Esophagus squamous epithelium (tissue), 5 donors: Measurements from ENCODE around the gene GPR87. TPM values are rescaled to one million over a fixed set of nuclear protein-coding genes. Genes with fewer than 3 reads are reported as not detected.

ENCODE experiments used
- DNase-seq: peaks from one replicate; lab custom pipeline; 2025; lab: John Stamatoyannopoulos, UW
- H3K27ac ChIP-seq, 4 donors: fragments of 200-600 bp; sonication (generic); one replicate each; pipeline ENCODE4 v1.5.1; 2016 to 2019; ENCODE audit warnings: mild to moderate bottlenecking in 1 of 4
- H3K27me3 ChIP-seq, 4 donors: fragments of 200-600 bp; sonication (generic); 1 replicate in 3 of 4; 2 replicates in 1 of 4; pipeline versions ENCODE4 v1.5.1 to v1.6.0; 2017 to 2021; ENCODE audit warnings: antibody characterized with exemption in 1 of 4
- H3K36me3 ChIP-seq, 3 donors: fragments of 200-600 bp; sonication (generic); one replicate each; pipeline ENCODE4 v1.5.1; 2016 to 2019
- H3K4me1 ChIP-seq, 3 donors: fragments of 200-600 bp; sonication (generic); one replicate each; pipeline ENCODE4 v1.5.1; 2017 to 2019
- H3K4me3 ChIP-seq, 4 donors: fragments of 200-600 bp; sonication (generic); 1 replicate in 3 of 4; 2 replicates in 1 of 4; pipeline ENCODE4 v1.5.1; 2016 to 2019; ENCODE audit warnings: mild to moderate bottlenecking in 2 of 4, moderate library complexity in 1 of 4
- H3K9me3 ChIP-seq, 3 donors: fragments of 200-600 bp; sonication (generic); one replicate each; pipeline ENCODE4 v1.5.1; 2016 to 2019
- POLR2A ChIP-seq, 4 donors: fragments of 450-650 bp; IDR thresholded peaks; one replicate each; pipeline ENCODE4 v1.6.1; 2017; ENCODE audit warnings: antibody characterized with exemption in 4 of 4, mild to moderate bottlenecking in 4 of 4, moderate library complexity in 3 of 4
- WGBS, 2 donors: methylation state at CpG; one replicate each; pipeline ENCODE4 v1.1.5; 2018; 5-methylcytosine and 5-hydroxymethylcytosine counted together
- intact Hi-C: fragments of 100-400 bp; cut with DNase I; formaldehyde crosslinking; loops from one replicate; pipeline ENCODE4 v1.15.0; 2022
- total RNA-seq, 4 donors: library from RNA; depleted of rRNA; stranded (reverse); fragments of >200 nt; gene quantifications; one replicate each; pipeline ENCODE4 v1.1.0, GENCODE V29; 2016
- TF ChIP-seq, protein P1 (sequence below), 6 experiments: fragments of 450-650 bp in 4 of 6; fragments of 200-600 bp in 2 of 6; sonication (generic) in 2 of 6; IDR thresholded peaks; one replicate each; pipeline ENCODE4 v1.5.1; 2016 to 2019; ENCODE audit warnings: antibody characterized with exemption in 6 of 6, mild to moderate bottlenecking in 4 of 6, moderate library complexity in 4 of 6
- donor health status: DM: yes; HTN: yes; CAD: no.

Gene GPR87
- total RNA-seq, 4 donors from 2014 or later: 37.8 to 55.1 (median 46.0) TPM

DNA sequence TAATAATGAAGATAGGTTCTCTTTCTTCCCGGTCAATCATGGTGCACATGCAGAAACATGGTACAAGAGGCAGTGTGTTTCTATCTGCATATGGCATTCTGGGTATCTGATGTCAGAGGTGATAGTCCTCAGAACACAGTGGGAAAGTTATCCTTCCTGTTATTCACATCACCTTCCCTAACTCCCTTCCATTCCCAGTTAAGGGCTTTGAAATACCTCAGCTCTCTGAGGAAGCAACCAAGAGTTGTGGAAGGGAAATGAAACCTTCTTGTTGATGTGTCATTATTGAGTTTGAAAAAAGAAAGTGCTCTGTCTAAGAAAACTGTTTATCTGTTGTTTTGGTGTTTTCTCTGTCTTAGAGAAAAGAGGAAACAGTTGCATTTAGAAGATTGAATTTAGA, 34.6 kb upstream of the GPR87 start:
- Histone ChIP-seq H3K4me3 (no peak overlapping the region), H3K27ac (no peak overlapping the region), H3K27me3 (no peaks in the 10 kb centered on the region), H3K9me3 (no peaks in the 10 kb centered on the region), H3K36me3 (no peaks in the 10 kb centered on the region), H3K4me1 (no peaks in the 10 kb centered on the region)
- TF ChIP-seq, protein P1, sequence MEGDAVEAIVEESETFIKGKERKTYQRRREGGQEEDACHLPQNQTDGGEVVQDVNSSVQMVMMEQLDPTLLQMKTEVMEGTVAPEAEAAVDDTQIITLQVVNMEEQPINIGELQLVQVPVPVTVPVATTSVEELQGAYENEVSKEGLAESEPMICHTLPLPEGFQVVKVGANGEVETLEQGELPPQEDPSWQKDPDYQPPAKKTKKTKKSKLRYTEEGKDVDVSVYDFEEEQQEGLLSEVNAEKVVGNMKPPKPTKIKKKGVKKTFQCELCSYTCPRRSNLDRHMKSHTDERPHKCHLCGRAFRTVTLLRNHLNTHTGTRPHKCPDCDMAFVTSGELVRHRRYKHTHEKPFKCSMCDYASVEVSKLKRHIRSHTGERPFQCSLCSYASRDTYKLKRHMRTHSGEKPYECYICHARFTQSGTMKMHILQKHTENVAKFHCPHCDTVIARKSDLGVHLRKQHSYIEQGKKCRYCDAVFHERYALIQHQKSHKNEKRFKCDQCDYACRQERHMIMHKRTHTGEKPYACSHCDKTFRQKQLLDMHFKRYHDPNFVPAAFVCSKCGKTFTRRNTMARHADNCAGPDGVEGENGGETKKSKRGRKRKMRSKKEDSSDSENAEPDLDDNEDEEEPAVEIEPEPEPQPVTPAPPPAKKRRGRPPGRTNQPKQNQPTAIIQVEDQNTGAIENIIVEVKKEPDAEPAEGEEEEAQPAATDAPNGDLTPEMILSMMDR (IDR thresholded peaks at IDR 0.05): no peak
- TF ChIP-seq POLR2A (IDR thresholded peaks at IDR 0.05): no peak
- intact Hi-C loops: no loop called here
- DNase-seq: no peak
- WGBS, 2 donors: 81 to 82% methylated on average over 1 of the region's 1 CpG

DNA sequence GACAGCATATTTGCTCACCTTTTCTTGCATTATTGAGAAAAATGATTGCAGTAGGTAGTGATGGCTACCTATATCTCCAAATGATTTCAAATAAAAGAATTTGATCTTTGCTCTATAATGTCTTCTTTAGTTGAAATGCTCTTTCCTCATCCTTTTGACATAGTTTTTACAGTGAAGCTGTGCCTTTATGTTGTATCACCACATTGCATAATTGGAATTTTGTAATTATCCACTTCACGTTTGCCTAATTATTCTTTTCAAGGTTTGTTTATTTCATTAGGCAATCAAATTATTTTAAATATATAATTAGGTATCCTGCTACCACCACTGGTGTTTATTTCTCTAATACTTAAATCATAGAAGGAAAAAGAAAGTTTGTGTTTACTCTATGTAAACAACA, 34.0 kb upstream of the GPR87 start:
- Histone ChIP-seq H3K9me3 (no peaks in the 10 kb centered on the region), H3K4me3 (no peak overlapping the region), H3K27me3 (no peaks in the 10 kb centered on the region), H3K36me3 (no peaks in the 10 kb centered on the region), H3K4me1 (peaks cover 0 to 5% (median 0%) of the 10 kb centered on the region in 3 donors), H3K27ac (no peak overlapping the region)
- intact Hi-C loops: no loop called here
- WGBS, 2 donors: 50 to 64% methylated on average over 1 of the region's 1 CpG
- no peak for DNase-seq
- TF ChIP-seq POLR2A (IDR thresholded peaks at IDR 0.05): no peak
- TF ChIP-seq, protein P1 (IDR thresholded peaks at IDR 0.05): no peak

DNA sequence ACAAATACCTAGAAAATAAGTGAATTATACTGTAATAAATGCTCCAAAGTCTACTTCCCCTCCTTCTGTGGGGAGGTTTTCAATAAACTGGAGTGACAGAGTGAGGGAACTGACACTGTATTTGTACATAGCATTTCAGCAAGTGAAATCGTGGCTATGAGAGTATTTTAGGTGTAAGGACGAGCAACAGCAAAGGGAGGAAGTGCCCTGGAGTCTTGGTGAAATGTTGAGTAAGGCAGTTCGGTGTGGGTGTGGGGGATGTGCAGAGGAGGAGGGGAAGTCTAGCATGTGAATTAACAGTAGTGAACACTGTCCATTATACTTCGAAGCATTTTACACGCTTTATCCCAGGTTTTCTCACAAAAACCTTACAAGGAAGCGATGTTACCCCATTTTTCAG, 30.8 kb upstream of the GPR87 start:
- no peaks in the 10 kb centered on the region for H3K36me3 ChIP-seq
- no peak for DNase-seq
- WGBS, 2 donors: 71 to 78% methylated on average over 6 of the region's 6 CpGs
- TF ChIP-seq, protein P1 (IDR thresholded peaks at IDR 0.05): no peak
- no peak for TF ChIP-seq POLR2A (IDR thresholded peaks at IDR 0.05)
- H3K4me3 ChIP-seq: no peak overlapping the region
- no peaks in the 10 kb centered on the region for H3K9me3 ChIP-seq
- H3K27ac ChIP-seq: peak overlapping the region in 1 of 4 donors; percentile 23
- H3K27me3 ChIP-seq: no peaks in the 10 kb centered on the region
- intact Hi-C loops: no loop called here
- H3K4me1 ChIP-seq: peaks cover 0 to 8% (median 0%) of the 10 kb centered on the region in 3 donors

DNA sequence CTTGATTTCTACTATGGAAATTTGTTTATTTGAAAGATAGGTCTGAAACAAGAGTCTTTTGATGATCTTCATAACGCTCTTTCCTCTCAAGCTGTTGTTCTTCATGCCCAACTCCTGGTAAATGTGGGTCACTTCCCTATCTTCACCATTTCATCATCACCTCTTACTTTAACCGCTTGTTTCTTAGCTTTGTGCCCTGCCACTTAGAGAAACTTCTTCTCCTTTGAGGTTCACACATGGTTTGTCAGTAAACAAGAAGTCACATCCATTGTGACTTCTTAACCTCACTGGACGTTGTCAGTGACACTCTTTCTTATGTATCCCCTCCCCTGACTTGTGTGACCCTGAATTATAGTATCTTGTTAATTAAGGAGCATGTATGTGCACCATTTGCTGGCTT, 29.7 kb upstream of the GPR87 start:
- Histone ChIP-seq H3K27me3 (no peaks in the 10 kb centered on the region), H3K27ac (peak overlapping the region in 1 of 4 donors; percentile 37), H3K9me3 (no peaks in the 10 kb centered on the region), H3K4me1 (peaks cover 0 to 8% (median 0%) of the 10 kb centered on the region in 3 donors), H3K4me3 (no peak overlapping the region), H3K36me3 (no peaks in the 10 kb centered on the region)
- DNase-seq: no peak
- TF ChIP-seq, protein P1 (IDR thresholded peaks at IDR 0.05): no peak
- TF ChIP-seq POLR2A (IDR thresholded peaks at IDR 0.05): no peak
- WGBS, 2 donors: 61 to 63% methylated on average over 3 of the region's 3 CpGs
- intact Hi-C loops: no loop called here

DNA sequence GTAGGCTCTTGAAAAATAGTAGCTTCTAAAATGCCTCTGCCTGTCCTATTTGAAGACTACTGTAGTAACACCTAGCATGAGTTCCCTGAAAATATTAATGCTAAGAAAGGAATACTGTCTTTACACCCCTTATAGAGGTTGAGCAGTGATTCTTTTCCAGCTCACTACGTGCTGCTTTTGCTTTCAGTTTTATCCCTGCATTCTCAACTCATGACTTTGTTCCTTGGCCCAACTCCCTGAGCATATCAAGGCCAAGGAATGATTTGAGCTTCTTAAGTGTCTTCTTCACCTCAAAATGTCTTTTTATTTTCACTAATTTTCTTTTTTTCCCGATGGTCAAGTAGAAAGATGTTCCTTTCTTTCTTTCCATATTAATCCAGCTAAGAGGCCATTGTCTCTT, 29.2 kb upstream of the GPR87 start:
- Histone ChIP-seq H3K27me3 (no peaks in the 10 kb centered on the region), H3K4me3 (peak overlapping the region in 2 of 4 donors; percentile 17 to 50), H3K9me3 (no peaks in the 10 kb centered on the region), H3K4me1 (peaks cover 0 to 8% (median 0%) of the 10 kb centered on the region in 3 donors), H3K36me3 (no peaks in the 10 kb centered on the region), H3K27ac (peak overlapping the region in 3 of 4 donors; percentile 20 to 50 (median 37))
- DNase-seq: no peak
- TF ChIP-seq POLR2A (IDR thresholded peaks at IDR 0.05): no peak
- TF ChIP-seq, protein P1 (IDR thresholded peaks at IDR 0.05): no peak
- intact Hi-C loops: no loop called here
- WGBS, 2 donors: 33% methylated on average over 2 of the region's 2 CpGs
